Daoy (cell line): ENCODE results near the gene ITPKC. TPM values are rescaled to one million over a fixed set of nuclear protein-coding genes. Genes with fewer than 3 reads are reported as not detected.

Source experiments
- DNase-seq: peaks from one replicate; pipeline ENCODE4 v3.0.0-alpha.2; 2015; ENCODE audit warnings: low read depth
- total RNA-seq: library from RNA; depleted of rRNA; stranded (reverse); fragments of >200 nt; shearing (Covaris generic); gene quantifications from 2 replicates; pipeline ENCODE4 v1.2.3, GENCODE V29; 2014; rRNA removed

Gene ITPKC
- 4.9 and 5.3 TPM in 2 replicates for total RNA-seq

GRCh38 chr19:40716482-40717324 is at the start of gene ITPKC, which contains the start of gene COQ8B:
Gene ITPKC, plus strand, starts transcription at chr19:40717112. Its CDS starts 24 bp downstream, at chr19:40717136.
Gene COQ8B, minus strand, starts transcription at chr19:40716886. Its CDS starts 2,254 bp downstream, at chr19:40714632.
- DNase-seq: peak; percentile 99

- DNase-seq: no peak
Measured at GRCh38 chr19:40667602-40668001, 49.3 kb upstream of the ITPKC start.

GRCh38 chr19:40668991-40669614 is 47.8 kb upstream of the ITPKC start:
- DNase-seq: no peak

GRCh38 chr19:40671404-40671803 is 45.5 kb upstream of the ITPKC start:
- DNase-seq: no peak

GRCh38 chr19:40672038-40672437 is 44.9 kb upstream of the ITPKC start:
- DNase-seq: no peak

GRCh38 chr19:40672573-40673299 is 44.2 kb upstream of the ITPKC start:
- no peak for DNase-seq

- no peak for DNase-seq
Measured at GRCh38 chr19:40673397-40673796, 43.5 kb upstream of the ITPKC start.

- DNase-seq: peak; percentile 46
Measured at GRCh38 chr19:40674291-40674690, 42.6 kb upstream of the ITPKC start.

GRCh38 chr19:40677156-40677555 is 39.8 kb upstream of the ITPKC start:
- DNase-seq: no peak

GRCh38 chr19:40681039-40681438 is 35.9 kb upstream of the ITPKC start:
- no peak for DNase-seq

- no peak for DNase-seq
Measured at GRCh38 chr19:40682431-40682964, 34.4 kb upstream of the ITPKC start.

- DNase-seq: no peak
Measured at GRCh38 chr19:40683437-40683836, 33.5 kb upstream of the ITPKC start.

GRCh38 chr19:40684280-40684679 is 32.6 kb upstream of the ITPKC start:
- DNase-seq: no peak

- no peak for DNase-seq
Measured at GRCh38 chr19:40685016-40685526, 31.8 kb upstream of the ITPKC start.

- DNase-seq: no peak
Measured at GRCh38 chr19:40685563-40685962, 31.3 kb upstream of the ITPKC start.

GRCh38 chr19:40686882-40687524 is 29.9 kb upstream of the ITPKC start:
- no peak for DNase-seq

- DNase-seq: no peak
Measured at GRCh38 chr19:40687525-40688016, 29.3 kb upstream of the ITPKC start.

- no peak for DNase-seq
Measured at GRCh38 chr19:40688309-40688708, 28.6 kb upstream of the ITPKC start.

GRCh38 chr19:40688987-40689338 is 27.9 kb upstream of the ITPKC start:
- no peak for DNase-seq

GRCh38 chr19:40689339-40690049 is 27.4 kb upstream of the ITPKC start:
- peak; percentile 44 for DNase-seq
